ENCODE data around the gene FBXW7. TPM values are rescaled to one million over a fixed set of nuclear protein-coding genes. Genes with fewer than 3 reads are reported as not detected.

FBXW7 gene
- total RNA-seq, 2 donors from 2014 or later, result 39.9 to 49.4 TPM

GRCh38 chr4:152479428-152480026 lies 56.4 kb downstream of the FBXW7 start:
- H3K4me3 ChIP-seq, result no peak overlapping the region
- TF ChIP-seq CTCF (IDR thresholded peaks at IDR 0.05), result no peak
- no peaks in the 10 kb centered on the region for H3K36me3 ChIP-seq
- H3K27ac ChIP-seq, result no peak overlapping the region
- no peaks in the 10 kb centered on the region for H3K9me3 ChIP-seq
- peaks cover 0 to 18% of the 10 kb centered on the region in 2 donors for H3K4me1 ChIP-seq
- no peak for DNase-seq (ENCODE audit: low spot score)
- H3K27me3 ChIP-seq, result no peaks in the 10 kb centered on the region

GRCh38 chr4:152478461-152479237 lies 57.2 kb downstream of the FBXW7 start:
- Histone ChIP-seq H3K27ac (no peak overlapping the region), H3K36me3 (no peaks in the 10 kb centered on the region), H3K4me1 (peaks cover 0 to 18% of the 10 kb centered on the region in 2 donors), H3K4me3 (no peak overlapping the region), H3K27me3 (no peaks in the 10 kb centered on the region), H3K9me3 (no peaks in the 10 kb centered on the region)
- no peak for TF ChIP-seq CTCF (IDR thresholded peaks at IDR 0.05)
- DNase-seq (ENCODE audit: low spot score), result no peak

GRCh38 chr4:152476796-152477195 lies 59.1 kb downstream of the FBXW7 start:
- TF ChIP-seq CTCF (IDR thresholded peaks at IDR 0.05), result no peak
- no peaks in the 10 kb centered on the region for H3K9me3 ChIP-seq

GRCh38 chr4:152471251-152471792 lies 64.6 kb downstream of the FBXW7 start:
- TF ChIP-seq CTCF (IDR thresholded peaks at IDR 0.05), result no peak
- Histone ChIP-seq H3K4me3 (no peak overlapping the region), H3K27ac (no peak overlapping the region), H3K4me1 (no peaks in the 10 kb centered on the region), H3K27me3 (no peaks in the 10 kb centered on the region), H3K9me3 (no peaks in the 10 kb centered on the region), H3K36me3 (no peaks in the 10 kb centered on the region)
- no peak for DNase-seq (ENCODE audit: low spot score)

More at GRCh38 chr4:152476796-152477195, 59.1 kb downstream of the FBXW7 start:
- Histone ChIP-seq H3K36me3 (no peaks in the 10 kb centered on the region), H3K27me3 (no peaks in the 10 kb centered on the region), H3K4me1 (peaks cover 0 to 18% of the 10 kb centered on the region in 2 donors), H3K4me3 (no peak overlapping the region), H3K27ac (no peak overlapping the region)
- no peak for DNase-seq (ENCODE audit: low spot score)

- no peak overlapping the region for H3K4me3 ChIP-seq
- DNase-seq (ENCODE audit: low spot score), result no peak
- no peaks in the 10 kb centered on the region for H3K27me3 ChIP-seq
- no peaks in the 10 kb centered on the region for H3K9me3 ChIP-seq
- TF ChIP-seq CTCF (IDR thresholded peaks at IDR 0.05), result no peak
- no peaks in the 10 kb centered on the region for H3K36me3 ChIP-seq
- no peaks in the 10 kb centered on the region for H3K4me1 ChIP-seq
- H3K27ac ChIP-seq, result no peak overlapping the region
Observed at GRCh38 chr4:152468408-152468807, 67.5 kb downstream of the FBXW7 start.
